ENCODE measurements around the gene RECK. TPM values are rescaled to one million over a fixed set of nuclear protein-coding genes. Genes with fewer than 3 reads are reported as not detected.
"Not testable (repeated sequence)": the region's sequence is repeated elsewhere in the genome, so short reads cannot be mapped to it uniquely, and the experiment has no call there.

Gene RECK
- total RNA-seq, 4 donors from 2014 or later: 2.1 to 9.7 (median 3.7) TPM

- 13 to 19% methylated on average over 2 of the region's 2 CpGs for WGBS, 2 donors
- peak; percentile 83 to 95 for DNase-seq (ENCODE audit: low spot score in 2 of 2)
- intact Hi-C loops (cut with DNase I; ENCODE audit: low total_unique reads): no loop called here
Observed at GRCh38 chr9:36074870-36075532, 38.3 kb downstream of the RECK start.

GRCh38 chr9:36078051-36078450, 41.3 kb downstream of the RECK start:
- DNase-seq (ENCODE audit: low spot score in 2 of 2): no peak
- TF ChIP-seq POLR2A (IDR thresholded peaks at IDR 0.05): no peak
- TF ChIP-seq CTCF (IDR thresholded peaks at IDR 0.05): no peak
- H3K4me3 ChIP-seq (ENCODE audit: low read depth, poor library complexity, severe bottlenecking): no peak overlapping the region
- WGBS, 2 donors: 88 to 90% methylated on average over 1 of the region's 1 CpG
- intact Hi-C loops (cut with DNase I; ENCODE audit: low total_unique reads): no loop called here

More at GRCh38 chr9:36074870-36075532, 38.3 kb downstream of the RECK start:
- no peak overlapping the region for H3K4me3 ChIP-seq (ENCODE audit: low read depth, poor library complexity, severe bottlenecking)
- TF ChIP-seq CTCF (IDR thresholded peaks at IDR 0.05) (no peak), POLR2A (IDR thresholded peaks at IDR 0.05) (no peak)

GRCh38 chr9:36080519-36080918, 43.8 kb downstream of the RECK start:
- no peak overlapping the region for H3K4me3 ChIP-seq (ENCODE audit: low read depth, poor library complexity, severe bottlenecking)
- TF ChIP-seq POLR2A (IDR thresholded peaks at IDR 0.05) (no peak), CTCF (IDR thresholded peaks at IDR 0.05) (no peak)
- no peak for DNase-seq (ENCODE audit: low spot score in 2 of 2)
- intact Hi-C loops (cut with DNase I; ENCODE audit: low total_unique reads): no loop called here
- 88 to 90% methylated on average over 3 of the region's 3 CpGs for WGBS, 2 donors

- intact Hi-C loops (cut with DNase I; ENCODE audit: low total_unique reads): no loop called here
- no peak for DNase-seq (ENCODE audit: low spot score in 2 of 2)
- WGBS, 2 donors: 87 to 89% methylated on average over 5 of the region's 5 CpGs
- TF ChIP-seq CTCF (IDR thresholded peaks at IDR 0.05) (no peak), POLR2A (IDR thresholded peaks at IDR 0.05) (no peak)
- no peak overlapping the region for H3K4me3 ChIP-seq (ENCODE audit: low read depth, poor library complexity, severe bottlenecking)
Observed at GRCh38 chr9:36082931-36083330, 46.2 kb downstream of the RECK start.

GRCh38 chr9:36086442-36086841, 49.7 kb downstream of the RECK start:
- TF ChIP-seq POLR2A (IDR thresholded peaks at IDR 0.05) (no peak), CTCF (IDR thresholded peaks at IDR 0.05) (no peak)
- no peak for DNase-seq (ENCODE audit: low spot score in 2 of 2)
- intact Hi-C loops (cut with DNase I; ENCODE audit: low total_unique reads): no loop called here
- 94 to 95% methylated on average over 7 of the region's 7 CpGs for WGBS, 2 donors
- no peak overlapping the region for H3K4me3 ChIP-seq (ENCODE audit: low read depth, poor library complexity, severe bottlenecking)

- intact Hi-C loops (cut with DNase I; ENCODE audit: low total_unique reads); DNase-seq (ENCODE audit: low spot score in 2 of 2); H3K4me3 ChIP-seq (ENCODE audit: low read depth, poor library complexity, severe bottlenecking): not testable (repeated sequence)
Observed at GRCh38 chr9:36087054-36087453, 50.3 kb downstream of the RECK start.

Data from lower leg skin (tissue), 4 donors.